Measurements from ENCODE around the gene LRRN4.
A peak's percentile ranks its signal among the peaks of the same experiment; 100 is the strongest.

The LRRN4 gene

DNA sequence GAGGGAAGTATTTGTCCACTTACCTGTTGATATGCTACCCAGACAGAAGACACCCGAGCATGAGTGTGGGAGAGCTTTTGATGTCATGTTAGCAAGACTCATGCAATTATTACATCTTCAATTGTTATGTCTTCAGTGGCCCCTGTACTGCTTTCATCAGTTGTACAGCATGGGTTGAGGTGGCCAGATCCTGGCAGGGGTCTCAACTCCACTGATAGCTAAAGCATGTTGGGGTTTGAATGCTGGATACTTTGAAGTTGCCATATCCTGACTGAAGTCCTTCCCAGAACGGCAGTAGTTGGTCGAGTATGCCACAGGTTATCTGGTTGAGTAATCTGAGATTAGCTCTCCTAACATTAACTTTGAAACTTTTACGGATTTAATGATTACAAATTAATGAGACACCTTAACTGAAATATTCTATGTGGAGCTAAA is 46.7 kb downstream of the LRRN4 start:
- no peaks in the 10 kb centered on the region for H3K27me3 ChIP-seq (ENCODE audit: low read depth)
- H3K36me3 ChIP-seq (replicated peaks), result peaks cover 20% of the 10 kb centered on the region
- peak overlapping the region; percentile 51 for H3K4me3 ChIP-seq
- in situ Hi-C loops (cut with MboI; ENCODE audit: low sequenced_read_pairs), result no loop called here
- DNase-seq (ENCODE audit: low spot score in 2 of 2), result peak in 1 of 2 experiments; percentile 12
- peaks cover 5% of the 10 kb centered on the region for H3K4me1 ChIP-seq
- H3K9me3 ChIP-seq, result no peaks in the 10 kb centered on the region

DNA sequence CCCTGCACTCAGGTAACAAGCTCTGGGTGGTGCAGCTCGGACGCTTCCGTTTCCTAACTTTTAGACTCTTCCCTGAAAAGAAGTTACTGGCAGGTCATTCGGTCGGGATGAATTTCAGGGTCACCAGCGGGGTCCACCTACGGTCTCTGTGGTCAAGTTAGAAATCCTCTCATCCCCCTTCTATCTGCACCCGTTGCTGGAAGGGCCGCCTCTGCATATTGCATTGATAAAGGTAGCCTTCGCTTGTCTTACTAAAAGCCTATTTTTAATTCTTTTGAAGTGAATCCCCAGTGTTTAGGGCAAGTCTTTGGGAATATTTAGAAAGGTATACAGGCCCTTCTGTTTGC is 47.3 kb downstream of the LRRN4 start:
- Histone ChIP-seq H3K36me3 (replicated peaks) (peaks cover 19% of the 10 kb centered on the region), H3K9me3 (no peaks in the 10 kb centered on the region), H3K4me1 (peaks cover 5% of the 10 kb centered on the region), H3K4me3 (peak overlapping the region; percentile 51), H3K27me3 (ENCODE audit: low read depth) (no peaks in the 10 kb centered on the region)
- no peak for DNase-seq (ENCODE audit: low spot score in 2 of 2)
- in situ Hi-C loops (cut with MboI; ENCODE audit: low sequenced_read_pairs), result no loop called here

DNA sequence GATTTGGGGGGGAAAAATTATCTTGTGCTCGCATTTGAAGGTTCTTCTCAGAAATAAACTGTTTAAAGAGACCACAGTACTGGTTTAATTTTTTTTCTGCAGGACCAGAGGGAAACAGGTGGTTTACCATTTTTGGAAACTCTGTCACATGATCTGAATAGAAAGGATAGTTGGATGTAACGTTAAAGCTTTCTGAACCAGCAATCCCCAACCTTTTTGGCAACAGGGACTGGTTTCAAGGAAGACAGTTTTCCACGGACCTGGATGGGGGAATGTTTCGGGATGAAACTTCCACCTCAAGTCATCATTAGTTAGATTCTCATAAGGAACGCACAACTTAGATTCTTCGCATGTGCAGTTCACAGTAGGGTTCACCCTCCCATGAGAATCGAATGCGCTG is 53.0 kb downstream of the LRRN4 start:
- in situ Hi-C loops (cut with MboI; ENCODE audit: low sequenced_read_pairs), result no loop called here
- Histone ChIP-seq H3K36me3 (replicated peaks) (peaks cover 5% of the 10 kb centered on the region), H3K4me1 (no peaks in the 10 kb centered on the region; the same call in 1 of the 2 replicates), H3K4me3 (no peak overlapping the region), H3K27me3 (ENCODE audit: low read depth) (no peaks in the 10 kb centered on the region), H3K9me3 (no peaks in the 10 kb centered on the region)
- DNase-seq (ENCODE audit: low spot score in 2 of 2), result no peak

DNA sequence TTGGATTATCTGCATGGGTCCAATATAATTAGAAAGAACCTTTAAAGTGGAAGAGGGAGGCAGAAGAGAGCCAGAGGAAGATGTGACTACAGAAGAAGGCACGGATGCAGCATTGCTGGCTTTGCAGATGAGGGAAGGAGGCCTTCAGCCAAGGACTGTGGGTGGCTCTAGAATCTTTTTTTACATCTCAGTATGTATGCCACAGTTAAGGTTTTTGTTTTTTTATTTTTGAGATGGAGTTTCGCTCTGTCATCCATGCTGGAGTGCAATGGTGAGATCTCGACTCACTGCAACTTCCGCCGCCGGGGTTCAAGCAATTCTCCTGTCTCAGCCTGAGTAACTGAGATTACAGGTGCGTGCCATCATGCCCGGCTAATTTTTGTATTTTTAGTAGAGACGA is 54.1 kb downstream of the LRRN4 start:
- Histone ChIP-seq H3K4me1 (no peaks in the 10 kb centered on the region; the same call in 1 of the 2 replicates), H3K4me3 (no peak overlapping the region), H3K36me3 (replicated peaks) (peaks cover 16% of the 10 kb centered on the region), H3K9me3 (no peaks in the 10 kb centered on the region), H3K27me3 (ENCODE audit: low read depth) (no peaks in the 10 kb centered on the region)
- in situ Hi-C loops (cut with MboI; ENCODE audit: low sequenced_read_pairs), result no loop called here
- DNase-seq (ENCODE audit: low spot score in 2 of 2), result no peak

DNA sequence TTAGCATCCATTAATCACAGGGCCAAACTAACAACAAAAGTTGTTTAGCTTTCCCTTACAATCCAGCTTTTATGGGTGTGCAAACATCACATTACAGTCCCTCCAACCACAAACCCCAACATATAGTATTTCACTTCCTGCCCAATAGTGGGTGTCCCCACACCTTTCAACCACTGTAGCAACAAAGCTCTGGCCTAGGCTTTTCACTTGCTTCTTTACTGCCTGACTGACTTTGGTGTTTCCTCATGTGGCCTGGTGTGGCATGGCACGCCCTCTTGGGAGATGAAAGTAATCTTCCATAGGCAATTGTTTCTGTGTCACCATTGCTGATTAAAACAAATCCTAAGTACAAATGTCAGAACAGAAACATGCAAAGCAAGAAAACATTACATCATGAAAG is 57.1 kb downstream of the LRRN4 start:
- no peak for DNase-seq (ENCODE audit: low spot score in 2 of 2)
- Histone ChIP-seq H3K36me3 (replicated peaks) (peaks cover 33% of the 10 kb centered on the region), H3K27me3 (ENCODE audit: low read depth) (no peaks in the 10 kb centered on the region)

DNA sequence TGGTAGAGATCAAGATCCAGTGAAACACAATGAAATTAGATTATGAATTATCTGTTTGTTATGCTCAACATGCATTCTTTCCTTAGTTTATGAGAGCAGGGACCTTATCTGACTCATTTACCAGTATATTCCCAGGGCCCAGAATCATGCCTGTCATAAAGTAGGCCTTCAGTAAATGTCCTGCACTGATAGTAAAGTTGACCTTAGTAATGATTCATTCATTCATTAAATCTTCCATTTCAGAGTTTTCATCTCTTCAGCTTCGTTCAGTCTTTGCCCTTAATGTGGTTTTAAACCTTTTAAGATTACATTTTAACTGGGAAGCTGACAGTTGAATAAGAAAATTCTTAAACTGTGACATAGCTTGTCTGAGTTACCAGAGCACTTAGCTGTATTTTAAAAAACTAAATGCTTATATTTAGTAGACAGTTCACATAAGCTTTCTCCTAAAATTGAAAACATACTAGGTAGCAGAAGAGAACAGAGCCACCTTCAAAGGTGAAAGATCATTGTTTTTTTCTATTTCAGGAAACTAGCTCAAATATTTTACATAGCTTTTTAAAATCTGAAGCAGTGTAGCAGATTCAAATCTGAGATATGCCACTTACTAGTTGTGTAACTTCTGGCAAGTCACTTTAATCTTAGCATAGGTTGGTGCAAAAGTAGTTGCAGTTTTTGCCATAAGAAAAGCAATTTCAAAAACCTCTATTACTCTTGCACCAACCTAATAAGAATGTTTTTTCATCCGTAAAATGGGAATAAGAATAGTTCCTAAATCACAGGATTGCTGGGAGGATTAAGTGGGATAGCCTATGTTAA is 62.0 kb downstream of the LRRN4 start:
- no peak for DNase-seq (ENCODE audit: low spot score in 2 of 2)

More for the DNA sequence above, 57.1 kb downstream of the LRRN4 start:
- Histone ChIP-seq H3K4me3 (no peak overlapping the region), H3K9me3 (no peaks in the 10 kb centered on the region), H3K4me1 (peaks cover 7% of the 10 kb centered on the region)
- in situ Hi-C loops (cut with MboI; ENCODE audit: low sequenced_read_pairs), result no loop called here

DNA sequence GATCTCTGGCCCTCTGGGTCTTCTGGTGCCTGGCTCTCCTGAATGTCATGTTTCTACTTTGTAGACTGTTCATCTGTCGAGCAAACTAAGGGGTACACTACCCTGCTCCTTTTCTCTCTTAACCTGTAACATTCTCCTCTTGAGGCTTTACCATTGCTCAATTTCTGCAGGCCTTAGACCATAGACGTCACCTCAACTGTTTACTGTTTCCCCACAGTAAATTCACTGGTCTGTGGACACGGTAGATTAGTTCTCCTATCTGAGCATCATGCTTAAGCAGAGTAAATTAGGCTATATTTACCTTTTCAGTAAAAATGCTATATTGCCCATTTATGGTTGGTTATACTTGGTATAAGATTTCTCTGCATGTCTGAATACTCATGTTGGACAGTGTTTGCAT is 62.9 kb downstream of the LRRN4 start:
- Histone ChIP-seq H3K4me3 (no peak overlapping the region), H3K27me3 (ENCODE audit: low read depth) (no peaks in the 10 kb centered on the region), H3K9me3 (no peaks in the 10 kb centered on the region), H3K4me1 (peaks cover 15% of the 10 kb centered on the region), H3K36me3 (replicated peaks) (peaks cover 79% of the 10 kb centered on the region)
- DNase-seq (ENCODE audit: low spot score in 2 of 2), result no peak
- in situ Hi-C loops (cut with MboI; ENCODE audit: low sequenced_read_pairs), result no loop called here

More for the DNA sequence above, 62.0 kb downstream of the LRRN4 start:
- no peaks in the 10 kb centered on the region for H3K9me3 ChIP-seq
- no peaks in the 10 kb centered on the region for H3K27me3 ChIP-seq (ENCODE audit: low read depth)
- peaks cover 76% of the 10 kb centered on the region for H3K36me3 ChIP-seq (replicated peaks)
- in situ Hi-C loops (cut with MboI; ENCODE audit: low sequenced_read_pairs), result no loop called here
- no peak overlapping the region for H3K4me3 ChIP-seq
- H3K4me1 ChIP-seq, result peaks cover 15% of the 10 kb centered on the region
